H1 (cell line): ENCODE data around the gene ASS1. TPM values are rescaled to one million over a fixed set of nuclear protein-coding genes. Genes with fewer than 3 reads are reported as not detected.

Source experiments
- ASH2L ChIP-seq: fragments of 200-600, 300-600 bp; sonication (generic); IDR thresholded peaks from one replicate; pipeline ENCODE4 v1.7.1; 2017; ENCODE audit warnings: low read length
- CBX8 ChIP-seq: fragments of 300-800, 300-1000 bp; sonication (generic); IDR thresholded peaks from 2 replicates; pipeline ENCODE4 v1.7.1; 2016; ENCODE audit warnings: low read depth, low read length, borderline replicate concordance
- CEBPB ChIP-seq: IDR thresholded peaks from 2 replicates; pipeline ENCODE4 v1.6.1; 2012; ENCODE audit warnings: low read depth, low read length
- CHD7 ChIP-seq: fragments of 300-600 bp; sonication (generic); IDR thresholded peaks from 2 replicates; pipeline ENCODE4 v1.7.1; 2012; ENCODE audit warnings: low read length, moderate library complexity, mild to moderate bottlenecking, inconsistent platforms; ENCODE audit not compliant: insufficient replicate concordance
- KDM1A ChIP-seq: fragments of 200-600, 300-600 bp; sonication (generic); IDR thresholded peaks from 2 replicates; pipeline ENCODE4 v1.7.1; 2016; ENCODE audit warnings: mild to moderate bottlenecking, low read length, borderline replicate concordance
- KDM5A ChIP-seq: fragments of 200-600 bp; IDR thresholded peaks from 2 replicates; pipeline ENCODE4 v1.7.1; 2012; ENCODE audit warnings: mild to moderate bottlenecking, low read length, inconsistent platforms, mixed read lengths
- NANOG ChIP-seq: IDR thresholded peaks from 2 replicates; pipeline ENCODE4 v1.6.1; 2011; ENCODE audit warnings: low read length, low read depth, mild to moderate bottlenecking, inconsistent platforms; ENCODE audit not compliant: insufficient read depth, poor library complexity, severe bottlenecking
- RFX5 ChIP-seq: IDR thresholded peaks from 2 replicates; pipeline ENCODE4 v1.6.1; 2011; ENCODE audit warnings: low read depth, low read length, improper control_type of control experiment, borderline replicate concordance
- SP1 ChIP-seq: IDR thresholded peaks from 2 replicates; pipeline ENCODE4 v1.6.1; 2011; ENCODE audit warnings: low read depth, low read length
- SUZ12 ChIP-seq: fragments of 200-600 bp; sonication (generic); IDR thresholded peaks from 2 replicates; pipeline ENCODE4 v1.6.1; 2012; ENCODE audit warnings: mild to moderate bottlenecking, inconsistent platforms, low read length, moderate library complexity, mixed read lengths
- TBP ChIP-seq: IDR thresholded peaks from 2 replicates; pipeline ENCODE4 v1.6.1; 2011; ENCODE audit warnings: low read depth, low read length, improper control_type of control experiment
- ZNF274 ChIP-seq: IDR thresholded peaks from 2 replicates; pipeline ENCODE4 v1.7.0; 2012; ENCODE audit warnings: low read length, borderline replicate concordance; ENCODE audit errors: extremely low read depth
- polyA plus RNA-seq, 7 experiments: library from polyadenylated mRNA; depleted of rRNA in 3 of 7; stranded (reverse) in 5 of 7; unstranded in 2 of 7; fragments of >200 nt in 5 of 7; fragments of 200-250 nt in 2 of 7; gene quantifications; 1 replicate in 5 of 7; 2 replicates in 1 of 7; 4 replicates in 1 of 7; pipeline versions ENCODE4 v1.2.1 to v1.2.3, GENCODE V29; 2011 to 2013; ENCODE audit warnings: missing spikeins in 2 of 7, mixed read lengths in 2 of 7
- total RNA-seq: library from RNA; stranded (reverse); fragmentation: NEBNext Ultra II Directional; extraction: Animal tissue kit (Norgen Biotek cat#: 25700); gene quantifications from 2 replicates; pipeline ENCODE4 v1.2.1, GENCODE V29; 2021

The ASS1 gene
- total and polyA plus RNA-seq, 2 of the 8 experiments (the other 6 are each of a cell fraction or from before 2014, with no cell fraction given) = 108 to 296 TPM

- TF ChIP-seq CHD7 = no peak
- TF ChIP-seq TBP = no peak
- TF ChIP-seq SP1 = no peak
- no peak for TF ChIP-seq CEBPB
- TF ChIP-seq RFX5 = no peak
- no peak for TF ChIP-seq ASH2L
- TF ChIP-seq ZNF274 = no peak
- TF ChIP-seq SUZ12 = no peak
- no peak for TF ChIP-seq KDM1A
- no peak for TF ChIP-seq NANOG
- no peak for TF ChIP-seq KDM5A
- no peak for TF ChIP-seq CBX8
- TF ChIP-seq, all 59 proteins: peak for 0
These were observed 87.8 kb downstream of the ASS1 start (continued) for GRCh38 chr9:130532426-130533080.
